ENCODE measurements around the gene SMAD9. TPM values are rescaled to one million over a fixed set of nuclear protein-coding genes. Genes with fewer than 3 reads are reported as not detected.

The SMAD9 gene
- total RNA-seq, 1 donor from 2014 or later: 11.5 TPM

- no peak for DNase-seq (ENCODE audit: low spot score)
- intact Hi-C loops (cut with DNase I): no loop called here
Measured at GRCh38 chr13:36875961-36876360, 44.1 kb downstream of the SMAD9 start.

GRCh38 chr13:36875431-36875830, 44.6 kb downstream of the SMAD9 start:
- intact Hi-C loops (cut with DNase I): no loop called here
- no peak for DNase-seq (ENCODE audit: low spot score)

DNA sequence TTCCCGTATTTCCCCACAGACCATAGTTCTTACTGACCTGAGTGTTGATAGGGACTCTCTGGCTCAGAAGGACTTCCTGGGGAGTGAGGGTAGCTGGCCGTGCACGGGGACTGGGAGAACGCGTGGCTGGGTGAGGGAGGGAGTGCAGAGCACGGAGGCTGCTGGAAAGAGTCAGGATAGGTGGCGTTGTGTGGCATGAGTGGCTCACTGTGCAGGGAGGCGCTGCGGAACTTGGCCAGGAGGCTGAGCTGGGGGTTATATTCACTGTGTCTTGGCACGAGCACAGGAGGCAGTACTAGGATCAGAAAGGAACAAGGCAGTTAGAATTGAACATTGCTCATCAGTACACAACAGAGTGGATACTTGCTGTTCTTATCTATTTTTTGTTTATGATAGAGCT, 47.4 kb downstream of the SMAD9 start:
- no peak for DNase-seq (ENCODE audit: low spot score)
- intact Hi-C loops (cut with DNase I): no loop called here

DNA sequence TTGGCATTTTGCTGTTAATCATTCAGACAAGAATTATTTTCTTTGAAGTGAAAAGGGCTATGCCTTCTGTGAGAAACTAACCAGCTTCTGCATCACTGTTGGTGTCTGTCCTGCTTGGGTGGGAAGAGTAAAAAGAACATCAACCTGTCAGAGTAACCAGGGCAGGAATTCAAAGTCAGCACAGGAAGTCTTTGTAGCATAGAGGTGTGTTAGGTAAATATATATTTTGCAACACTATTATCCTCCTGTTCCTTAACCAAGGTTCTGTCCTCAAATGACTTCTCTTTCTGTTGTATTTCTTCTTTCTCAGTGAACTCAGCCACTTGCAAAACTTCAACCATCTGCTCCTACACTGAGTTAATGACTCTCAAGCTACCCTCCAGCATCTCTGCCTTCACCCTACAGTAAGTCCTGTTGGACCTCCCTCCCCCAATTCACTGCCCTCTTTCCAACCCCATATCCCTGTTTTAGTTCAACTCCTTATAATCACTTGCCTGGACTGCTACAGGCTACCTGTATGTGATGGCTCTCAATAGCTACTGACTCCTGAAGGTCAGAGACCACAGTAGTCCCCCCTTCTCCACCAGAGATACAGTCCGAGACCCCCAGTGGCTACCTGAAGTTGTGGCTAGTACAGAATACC, 49.9 kb downstream of the SMAD9 start:
- intact Hi-C loops (cut with DNase I): no loop called here

GRCh38 chr13:36866232-36866631, 53.8 kb downstream of the SMAD9 start:
- intact Hi-C loops (cut with DNase I): no loop called here
- DNase-seq (ENCODE audit: low spot score): no peak

More for the DNA sequence above, 49.9 kb downstream of the SMAD9 start:
- DNase-seq (ENCODE audit: low spot score): no peak

- no peak for DNase-seq (ENCODE audit: low spot score)
- intact Hi-C loops (cut with DNase I): no loop called here
Measured at GRCh38 chr13:36865265-36865664, 54.8 kb downstream of the SMAD9 start.

DNA sequence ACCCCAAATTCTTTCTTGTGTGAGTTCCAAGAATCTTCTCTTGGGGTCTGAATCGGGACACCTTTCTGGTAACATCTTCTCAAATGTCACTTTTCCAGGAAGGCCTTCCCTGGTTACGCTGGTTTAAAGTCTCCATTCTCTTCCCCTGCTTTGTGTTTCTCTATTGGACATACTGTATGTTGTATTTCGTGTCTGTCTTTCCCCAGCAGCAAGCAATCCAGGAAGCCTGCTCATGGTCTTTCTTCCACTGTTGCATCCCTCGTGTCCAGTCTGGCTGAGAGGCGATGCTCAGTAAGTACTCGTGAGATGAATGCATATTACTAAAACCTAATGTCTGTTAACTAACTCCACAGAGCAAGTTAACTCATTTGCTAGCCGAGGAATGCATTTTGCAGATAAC, 57.3 kb downstream of the SMAD9 start:
- DNase-seq (ENCODE audit: low spot score): no peak
- intact Hi-C loops (cut with DNase I): loop anchor here (5.0 kb wide), 1 partner anchor 55 kb away; no protein-coding TSS in a partner anchor

GRCh38 chr13:36862002-36862685, 57.9 kb downstream of the SMAD9 start:
- DNase-seq (ENCODE audit: low spot score): no peak
- intact Hi-C loops (cut with DNase I): loop anchor here (5.0 kb wide), 1 partner anchor 55 kb away; no protein-coding TSS in a partner anchor

DNA sequence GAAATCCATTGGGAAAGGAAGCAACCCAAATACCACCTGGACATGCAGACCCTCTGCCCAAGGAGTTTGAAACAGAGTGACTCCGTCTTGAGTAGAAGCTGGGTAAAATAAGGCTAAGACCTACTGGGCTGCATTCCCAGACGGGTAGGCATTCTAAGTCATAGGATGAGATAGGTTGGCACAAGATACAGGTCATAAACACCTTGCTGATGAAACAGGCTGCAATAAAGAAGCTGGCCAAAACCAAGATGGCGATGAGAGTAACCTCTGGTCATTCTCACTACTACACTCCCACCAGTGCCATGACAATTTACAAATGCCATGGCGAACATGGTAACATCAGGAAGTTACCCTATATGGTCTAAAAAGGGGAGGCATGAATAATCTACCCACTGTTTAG, 60.8 kb downstream of the SMAD9 start:
- no peak for DNase-seq (ENCODE audit: low spot score)
- intact Hi-C loops (cut with DNase I): loop anchor here (5.0 kb wide), 1 partner anchor 123 kb away; no protein-coding TSS in a partner anchor

GRCh38 chr13:36858290-36858689, 61.7 kb downstream of the SMAD9 start:
- intact Hi-C loops (cut with DNase I): loop anchor here (5.0 kb wide), 1 partner anchor 124 kb away; no protein-coding TSS in a partner anchor
- DNase-seq (ENCODE audit: low spot score): no peak

- intact Hi-C loops (cut with DNase I): loop anchor here (5.0 kb wide), 1 partner anchor 125 kb away; no protein-coding TSS in a partner anchor
- DNase-seq (ENCODE audit: low spot score): no peak
Measured at GRCh38 chr13:36857253-36857652, 62.8 kb downstream of the SMAD9 start.

- DNase-seq (ENCODE audit: low spot score): no peak
- intact Hi-C loops (cut with DNase I): no loop called here
Measured at GRCh38 chr13:36850790-36851438, 69.1 kb downstream of the SMAD9 start.

DNA sequence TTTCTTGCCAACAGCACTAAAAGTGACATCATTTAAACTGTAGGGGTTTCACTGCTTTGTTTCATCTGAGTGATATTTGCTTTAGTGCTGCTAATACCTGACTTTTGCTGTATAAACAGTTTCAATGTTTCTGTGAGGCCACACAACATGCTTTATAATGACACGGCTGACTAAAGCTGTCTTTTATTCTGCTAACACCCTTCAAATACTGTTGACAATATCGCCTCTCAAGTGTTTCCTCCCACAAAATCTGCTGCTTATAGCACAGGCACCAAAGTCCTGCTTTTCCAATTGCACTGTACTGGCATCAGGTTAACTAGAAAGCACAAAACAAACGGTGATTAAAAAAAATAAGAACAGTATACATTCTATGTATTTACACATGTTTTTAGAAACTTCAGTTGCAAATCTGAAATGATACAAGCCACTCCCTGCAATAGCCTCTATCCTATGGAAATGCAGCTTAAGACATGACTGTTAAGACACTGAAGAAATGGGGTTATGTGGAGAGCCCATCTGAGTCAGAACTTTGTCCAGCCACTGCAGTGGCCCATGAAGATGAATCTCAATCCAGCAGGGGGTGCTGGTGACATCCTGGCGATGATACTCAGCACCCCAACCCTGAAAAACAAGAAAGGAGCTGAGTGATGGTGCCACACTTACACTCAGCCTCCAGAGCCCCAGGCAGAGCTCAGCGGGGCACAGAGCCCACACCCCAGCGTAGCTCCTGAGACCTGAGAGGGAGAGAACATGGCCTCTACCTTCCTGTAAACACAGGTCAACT, 71.6 kb downstream of the SMAD9 start:
- DNase-seq (ENCODE audit: low spot score): no peak
- intact Hi-C loops (cut with DNase I): no loop called here

DNA sequence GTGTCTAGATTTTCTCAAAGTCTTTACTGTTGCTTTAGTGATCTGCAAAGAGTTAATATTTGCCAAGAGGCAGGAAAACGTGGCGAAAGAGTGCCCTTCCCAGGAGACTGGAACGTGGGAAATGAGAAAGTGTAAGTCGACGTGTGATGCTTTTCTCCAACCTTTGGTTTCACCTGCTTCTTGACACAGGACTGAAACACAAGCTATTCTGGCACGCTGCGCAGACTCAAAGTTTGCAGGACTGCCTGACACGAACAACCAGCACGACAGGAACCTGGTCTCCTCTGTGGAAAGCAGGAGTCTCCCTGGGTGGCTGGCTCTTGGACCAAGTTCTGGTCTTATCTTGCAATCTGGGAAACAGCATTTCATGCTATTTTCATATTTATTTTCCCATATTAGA, 72.4 kb downstream of the SMAD9 start:
- DNase-seq (ENCODE audit: low spot score): no peak
- intact Hi-C loops (cut with DNase I): no loop called here

DNA sequence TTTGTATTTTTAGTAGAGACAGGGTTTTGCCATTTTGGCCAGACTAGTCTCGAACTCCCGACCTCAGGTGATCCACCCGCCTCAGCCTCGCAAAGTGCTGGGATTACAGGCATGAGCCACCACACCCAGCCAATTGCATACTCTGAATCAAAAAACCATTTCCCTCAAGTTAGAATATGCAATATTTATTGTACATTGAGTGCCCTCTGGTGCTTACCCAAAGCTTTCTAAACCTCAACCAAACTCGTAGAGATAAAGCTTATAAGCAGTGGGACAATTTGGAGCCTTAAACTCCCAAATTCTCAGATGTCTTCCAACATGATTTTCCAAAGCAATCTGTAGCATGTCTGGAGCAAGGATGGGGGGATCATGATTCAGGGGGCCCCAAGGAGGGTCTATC, 78.6 kb downstream of the SMAD9 start:
- DNase-seq (ENCODE audit: low spot score): no peak
- intact Hi-C loops (cut with DNase I): no loop called here

DNA sequence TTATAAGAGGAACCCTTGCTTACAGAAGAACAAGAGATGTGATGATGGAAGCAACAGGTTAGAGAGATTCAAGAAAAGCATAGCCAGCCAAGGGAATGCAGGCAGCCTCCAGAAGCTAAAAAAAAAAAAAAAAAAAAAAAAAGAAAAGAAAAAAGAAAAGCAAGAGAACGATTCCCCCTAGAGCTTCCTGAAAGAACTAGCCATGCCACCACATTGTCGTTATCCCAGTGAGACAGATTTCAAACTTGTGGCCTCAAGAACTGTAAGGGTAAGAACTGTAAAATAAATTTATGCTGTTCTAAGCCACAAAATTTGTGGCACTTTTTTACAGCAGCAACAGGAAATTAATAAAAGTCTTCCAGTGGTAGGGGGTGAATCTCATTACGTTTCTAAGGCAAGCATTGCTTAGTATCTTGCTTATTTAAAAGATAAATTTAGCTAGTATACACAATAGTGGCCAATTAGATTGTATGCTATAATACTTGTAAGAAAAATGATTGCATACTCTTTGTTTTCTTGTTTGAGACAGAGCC, 79.3 kb downstream of the SMAD9 start:
- intact Hi-C loops (cut with DNase I): no loop called here
- DNase-seq (ENCODE audit: low spot score): no peak

DNA sequence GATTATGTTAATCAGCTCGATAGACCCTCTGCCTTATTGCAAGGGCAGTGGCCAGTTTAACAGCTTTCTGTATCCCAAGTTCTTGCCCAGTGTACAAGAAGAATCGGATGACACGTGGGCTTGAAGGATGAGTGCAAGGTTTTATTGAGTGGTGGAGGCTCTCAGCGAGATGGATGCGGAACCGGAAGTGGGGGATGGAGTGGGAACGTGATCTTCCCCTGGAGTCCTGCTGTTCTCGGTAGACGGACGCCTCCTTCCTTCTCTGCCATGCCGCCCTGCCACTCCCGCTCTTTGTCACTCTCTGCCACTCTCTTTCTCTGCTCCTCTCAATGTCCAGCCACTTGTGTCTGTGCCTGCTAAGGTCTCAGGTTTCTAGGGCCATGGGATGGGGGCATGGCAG, 80.1 kb downstream of the SMAD9 start:
- DNase-seq (ENCODE audit: low spot score): no peak
- intact Hi-C loops (cut with DNase I): no loop called here

DNA sequence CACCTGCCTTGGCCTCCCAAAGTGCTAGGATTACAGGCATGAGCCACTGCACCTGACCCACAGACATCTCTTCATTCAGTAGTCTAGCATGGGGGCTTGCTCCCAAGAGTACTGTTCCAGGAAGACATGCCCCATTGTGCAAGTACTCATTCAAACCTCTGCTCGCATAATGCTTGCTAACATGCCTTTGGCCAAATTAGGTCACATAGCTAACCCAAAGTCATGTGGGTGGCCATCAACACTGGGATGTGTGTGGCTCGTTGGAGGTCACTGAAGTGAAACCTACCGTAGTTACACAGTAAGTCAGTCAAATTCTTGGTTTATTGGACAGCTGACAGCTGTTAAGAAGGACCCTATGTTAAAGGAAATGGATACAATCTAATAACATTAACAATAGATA, 80.8 kb downstream of the SMAD9 start:
- DNase-seq (ENCODE audit: low spot score): no peak
- intact Hi-C loops (cut with DNase I): no loop called here

DNA sequence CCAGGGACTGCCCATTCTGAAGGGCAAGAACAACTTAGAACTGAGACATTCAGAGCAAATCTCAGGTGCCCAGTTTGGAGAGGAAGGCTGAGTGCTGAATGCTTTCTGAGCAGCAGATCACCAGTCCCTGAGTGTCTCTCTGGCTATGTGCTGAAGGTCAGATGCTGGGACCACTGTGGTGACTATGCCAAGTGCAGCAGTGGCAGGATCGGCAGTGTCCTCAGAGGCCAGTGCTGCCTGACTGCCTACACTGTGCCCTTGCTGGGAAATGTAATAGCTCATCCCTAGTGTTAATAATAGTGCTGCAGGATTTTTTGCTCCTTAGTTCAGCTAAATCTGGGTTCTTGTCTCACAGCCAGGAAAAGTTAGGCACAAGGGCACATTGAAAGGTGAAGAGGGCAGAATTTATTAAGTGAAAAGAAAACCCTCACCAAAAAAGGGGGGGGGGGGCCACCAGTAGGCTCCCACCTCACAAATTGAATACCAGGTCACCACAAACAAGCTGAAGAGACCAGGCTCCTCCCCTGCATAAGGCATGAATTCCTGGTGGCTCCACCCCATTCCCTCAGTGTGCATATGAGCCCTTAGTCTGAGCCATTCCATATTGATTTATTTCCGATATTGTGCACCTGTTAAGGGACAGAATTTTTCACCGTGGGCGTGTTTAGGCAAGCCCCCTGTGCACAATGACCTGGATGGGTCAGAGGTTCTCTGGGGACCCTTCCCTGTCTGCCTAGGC, 82.5 kb downstream of the SMAD9 start:
- no peak for DNase-seq (ENCODE audit: low spot score)
- intact Hi-C loops (cut with DNase I): no loop called here

Data from cardiac septum (tissue), 1 donor.